HG02610 (cell line): Measurements from ENCODE around the gene LNX1.

Source experiments
- ATAC-seq: cut with Tn5 transposase; IDR thresholded peaks from one replicate; pipeline ENCODE4 v1.9.1; 2021; ENCODE audit warnings: mild to moderate bottlenecking, moderate library complexity; ENCODE audit not compliant: unreplicated experiment

Gene LNX1

GRCh38 chr4:53502094-53502493, 89.2 kb downstream of the LNX1 start:
- ATAC-seq, result no peak

- ATAC-seq, result no peak
These were observed 89.7 kb downstream of the LNX1 start for GRCh38 chr4:53501561-53501960.

GRCh38 chr4:53500546-53500945, 90.7 kb downstream of the LNX1 start:
- ATAC-seq, result no peak

GRCh38 chr4:53499791-53500190, 91.5 kb downstream of the LNX1 start:
- no peak for ATAC-seq

- no peak for ATAC-seq
These were observed 92.6 kb downstream of the LNX1 start for GRCh38 chr4:53498706-53499105.

- no peak for ATAC-seq
These were observed 93.6 kb downstream of the LNX1 start for GRCh38 chr4:53497487-53498244.

- no peak for ATAC-seq
These were observed 96.4 kb downstream of the LNX1 start for GRCh38 chr4:53494851-53495250.

- no peak for ATAC-seq
These were observed 100.2 kb downstream of the LNX1 start for GRCh38 chr4:53490965-53491622.

GRCh38 chr4:53490161-53490956, 100.9 kb downstream of the LNX1 start:
- no peak for ATAC-seq

GRCh38 chr4:53489279-53489889, 101.9 kb downstream of the LNX1 start:
- ATAC-seq, result no peak

GRCh38 chr4:53487766-53488165, 103.5 kb downstream of the LNX1 start:
- no peak for ATAC-seq

- no peak for ATAC-seq
These were observed 105.6 kb downstream of the LNX1 start for GRCh38 chr4:53485658-53486040.

GRCh38 chr4:53484911-53485657, 106.2 kb downstream of the LNX1 start:
- no peak for ATAC-seq

GRCh38 chr4:53483250-53483649, 108.0 kb downstream of the LNX1 start:
- ATAC-seq, result no peak

- ATAC-seq, result no peak
These were observed 109.7 kb downstream of the LNX1 start for GRCh38 chr4:53481586-53481985.

GRCh38 chr4:53480909-53481308, 110.4 kb downstream of the LNX1 start:
- ATAC-seq, result no peak

GRCh38 chr4:53479736-53480525, 111.4 kb downstream of the LNX1 start:
- ATAC-seq, result no peak

GRCh38 chr4:53478671-53479456, 112.4 kb downstream of the LNX1 start:
- ATAC-seq, result no peak

- ATAC-seq, result no peak
These were observed 113.7 kb downstream of the LNX1 start for GRCh38 chr4:53477636-53478035.
